K562 treated with DMSO at 1 percent for 24 hours (cell line): ENCODE measurements around the gene TRIM59. TPM values are rescaled to one million over a fixed set of nuclear protein-coding genes. Genes with fewer than 3 reads are reported as not detected.

Experiments
- total RNA-seq: library from RNA; unstranded; fragments of 300-600 nt; gene quantifications from 2 replicates; pipeline ENCODE4 v1.2.3, GENCODE V29; 2022; ENCODE audit warnings: low read depth; ENCODE audit not compliant: insufficient read depth

TRIM59 gene
- total RNA-seq, result 9.4 and 11.6 TPM in 2 replicates

GRCh38 chr3:160449636-160450598, at the start of gene TRIM59:
TRIM59 (minus strand) TSS chr3:160449786; CDS start chr3:160439183, 10,603 bp downstream.

GRCh38 chr3:160399125-160400029, 50.2 kb downstream of the TRIM59 start, which contains the start of the genes IFT80 and SMC4:
IFT80 (minus strand) TSS chr3:160399225; CDS start chr3:160384600, 14,625 bp downstream.
SMC4 (plus strand) TSS chr3:160399650; CDS start chr3:160400827, 1,177 bp downstream.

Other genes with a start within 250 kb of the TRIM59 start
- 0.27 TPM in 1 of 2 replicates, not detected in the other for gene C3orf80, start 224.4 kb downstream of the TRIM59 start, total RNA-seq
- 9.1 and 10.5 TPM in 2 replicates for gene IFT80, start 50.6 kb downstream of the TRIM59 start, total RNA-seq
- 110 and 147 TPM in 2 replicates for gene SMC4, start 50.1 kb downstream of the TRIM59 start, total RNA-seq
- gene KPNA4, start 115.8 kb upstream of the TRIM59 start, total RNA-seq, result 10.4 and 10.5 TPM in 2 replicates
- not detected in 2 replicates for gene ARL14, start 227.4 kb upstream of the TRIM59 start, total RNA-seq